Chondrocyte (in vitro differentiated cells): Measurements from ENCODE around the gene UPK3BL2. TPM values are rescaled to one million over a fixed set of nuclear protein-coding genes. Genes with fewer than 3 reads are reported as not detected.
"Not testable (repeated sequence)": the region's sequence is repeated elsewhere in the genome, so short reads cannot be mapped to it uniquely, and the experiment has no call there.

Experiments used
- DNase-seq: peaks from one replicate; pipeline ENCODE4 v3.0.0; 2021; ENCODE audit warnings: mixed read lengths, low spot score
- H3K27ac Mint-ChIP-seq: one replicate; pipeline ENCODE4 v1.8.0; 2021; ENCODE audit warnings: mild to moderate bottlenecking, moderate library complexity, mixed read lengths; ENCODE audit not compliant: unreplicated experiment
- H3K27me3 Mint-ChIP-seq: 2 replicates; pipeline ENCODE4 v1.8.0; 2021; ENCODE audit warnings: low read depth, mixed read lengths
- H3K36me3 Mint-ChIP-seq: 2 replicates; pipeline ENCODE4 v1.8.0; 2021; ENCODE audit warnings: low read depth, mixed read lengths
- H3K4me1 Mint-ChIP-seq: 2 replicates; pipeline ENCODE4 v1.8.0; 2021; ENCODE audit warnings: low read depth, mild to moderate bottlenecking, mixed read lengths
- H3K4me3 Mint-ChIP-seq: one replicate; pipeline ENCODE4 v1.8.0; 2021; ENCODE audit warnings: mild to moderate bottlenecking, moderate library complexity, mixed read lengths; ENCODE audit not compliant: unreplicated experiment
- H3K9me3 Mint-ChIP-seq: 2 replicates; pipeline ENCODE4 v1.8.0; 2021; ENCODE audit warnings: low read depth, mixed read lengths
- total RNA-seq: library from RNA; stranded (reverse); gene quantifications from 3 replicates; pipeline ENCODE4 v1.2.1, GENCODE V29; 2021

The UPK3BL2 gene
- total RNA-seq, 1 donor from 2014 or later = 3.3 TPM

GRCh38 chr7:102510575-102510974 is 32.9 kb downstream of the UPK3BL2 start:
- not testable (repeated sequence) for H3K27me3 Mint-ChIP-seq, H3K9me3 Mint-ChIP-seq, H3K27ac Mint-ChIP-seq, H3K4me1 Mint-ChIP-seq, H3K4me3 Mint-ChIP-seq, H3K36me3 Mint-ChIP-seq, DNase-seq

DNA sequence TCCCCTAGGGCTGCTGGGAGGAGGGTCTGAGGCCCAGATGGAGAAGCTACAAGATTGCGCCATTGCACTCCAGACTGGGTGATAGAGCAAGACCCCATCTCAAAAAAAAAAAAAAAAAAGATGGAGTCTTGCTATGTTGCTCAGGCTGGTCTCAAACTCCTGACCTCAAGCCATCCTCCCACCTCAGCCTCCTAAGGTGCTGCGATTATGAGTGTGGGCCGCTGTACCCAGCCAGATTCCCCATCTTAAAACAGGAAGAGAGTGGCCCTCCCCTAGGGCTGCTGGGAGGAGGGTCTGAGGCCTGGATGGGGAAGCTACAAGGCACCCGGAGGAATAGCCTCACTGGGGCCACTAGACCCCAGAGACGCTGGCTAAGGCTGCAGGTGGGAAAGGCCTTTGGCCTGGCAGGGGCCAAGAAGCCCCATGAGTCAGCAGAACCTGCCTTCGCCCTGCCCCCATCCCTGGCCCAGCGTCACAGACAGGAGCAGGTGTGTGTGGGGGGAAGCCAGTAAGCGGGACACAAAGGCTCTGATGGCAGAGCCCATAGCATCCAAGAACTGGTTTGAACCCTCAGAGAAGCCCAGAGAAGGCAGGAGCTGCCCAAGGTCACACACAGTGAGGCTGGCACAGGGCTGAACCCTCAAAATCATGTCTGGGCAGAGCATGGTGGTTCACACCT is 35.9 kb downstream of the UPK3BL2 start:
- not testable (repeated sequence) for H3K36me3 Mint-ChIP-seq, H3K9me3 Mint-ChIP-seq, H3K4me3 Mint-ChIP-seq, H3K27me3 Mint-ChIP-seq, H3K27ac Mint-ChIP-seq, H3K4me1 Mint-ChIP-seq, DNase-seq

GRCh38 chr7:102505298-102506185 is 38.0 kb downstream of the UPK3BL2 start:
- not testable (repeated sequence) for H3K36me3 Mint-ChIP-seq, H3K4me1 Mint-ChIP-seq, DNase-seq, H3K27ac Mint-ChIP-seq, H3K9me3 Mint-ChIP-seq, H3K4me3 Mint-ChIP-seq, H3K27me3 Mint-ChIP-seq

DNA sequence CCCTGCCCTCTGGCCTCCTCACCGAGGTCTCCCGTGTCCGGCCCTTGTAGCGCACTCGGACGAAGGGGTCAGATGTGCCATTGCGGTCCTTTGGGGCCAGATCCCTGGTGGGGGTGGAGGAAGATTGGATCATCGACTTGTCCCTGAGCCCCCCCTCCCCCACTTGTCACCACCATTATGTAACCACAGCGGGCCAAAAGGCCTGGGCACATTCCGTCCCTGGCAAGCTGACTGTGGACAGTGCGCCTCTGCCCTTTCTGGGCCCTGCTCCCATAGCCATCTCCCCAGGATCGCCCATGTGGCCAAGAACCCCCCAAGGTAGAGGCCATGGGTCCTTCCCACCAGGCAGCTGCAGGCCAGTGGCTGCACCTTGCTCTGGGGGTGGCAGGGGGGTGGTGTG is 40.4 kb downstream of the UPK3BL2 start:
- H3K4me1 Mint-ChIP-seq, H3K27me3 Mint-ChIP-seq, DNase-seq, H3K9me3 Mint-ChIP-seq, H3K4me3 Mint-ChIP-seq, H3K27ac Mint-ChIP-seq, H3K36me3 Mint-ChIP-seq: not testable (repeated sequence)

GRCh38 chr7:102498321-102498720 is 45.2 kb downstream of the UPK3BL2 start:
- not testable (repeated sequence) for DNase-seq, H3K36me3 Mint-ChIP-seq, H3K4me3 Mint-ChIP-seq, H3K9me3 Mint-ChIP-seq, H3K4me1 Mint-ChIP-seq, H3K27me3 Mint-ChIP-seq, H3K27ac Mint-ChIP-seq

DNA sequence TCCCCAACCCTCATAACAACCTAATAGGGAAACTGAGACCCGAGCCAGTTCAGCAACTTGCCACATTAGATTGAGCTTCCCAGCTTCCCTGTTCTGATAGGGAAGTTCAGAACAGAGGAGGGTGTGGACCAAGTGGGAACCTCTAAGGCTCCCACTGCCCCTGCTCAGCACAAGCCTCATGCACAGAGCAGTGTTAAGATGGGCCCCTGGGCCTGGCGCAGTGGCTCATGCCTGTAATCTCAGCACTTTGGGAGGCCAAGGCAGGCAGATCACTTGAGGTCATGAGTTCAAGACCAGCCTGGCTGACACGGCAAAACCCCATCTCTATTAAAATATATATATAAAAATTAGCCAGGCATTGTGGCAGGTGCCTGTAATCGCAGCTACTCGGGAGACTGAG is 46.2 kb downstream of the UPK3BL2 start:
- not testable (repeated sequence) for H3K27me3 Mint-ChIP-seq, H3K4me1 Mint-ChIP-seq, DNase-seq, H3K4me3 Mint-ChIP-seq, H3K27ac Mint-ChIP-seq, H3K9me3 Mint-ChIP-seq, H3K36me3 Mint-ChIP-seq

DNA sequence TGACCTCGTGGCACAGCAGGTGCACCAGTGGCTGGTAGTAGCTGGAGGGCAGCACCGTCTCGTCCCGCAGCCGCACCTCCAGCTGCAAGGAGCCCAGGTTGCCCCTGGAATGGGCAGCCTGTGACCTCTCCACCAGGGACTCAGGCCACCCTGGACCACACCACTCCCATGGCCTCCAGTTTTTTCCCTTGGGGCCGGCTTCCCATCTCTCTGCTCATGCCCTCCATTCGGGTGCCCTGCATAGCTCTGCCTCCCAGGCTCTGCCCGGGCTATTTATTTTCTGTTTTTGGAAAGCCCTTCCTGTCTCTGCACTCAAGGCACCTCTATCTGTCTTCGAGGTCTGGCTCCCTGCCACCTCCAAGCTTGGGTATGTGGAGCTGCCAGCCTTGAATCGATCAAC is 46.6 kb downstream of the UPK3BL2 start:
- DNase-seq, H3K27me3 Mint-ChIP-seq, H3K4me1 Mint-ChIP-seq, H3K9me3 Mint-ChIP-seq, H3K4me3 Mint-ChIP-seq, H3K36me3 Mint-ChIP-seq, H3K27ac Mint-ChIP-seq: not testable (repeated sequence)

DNA sequence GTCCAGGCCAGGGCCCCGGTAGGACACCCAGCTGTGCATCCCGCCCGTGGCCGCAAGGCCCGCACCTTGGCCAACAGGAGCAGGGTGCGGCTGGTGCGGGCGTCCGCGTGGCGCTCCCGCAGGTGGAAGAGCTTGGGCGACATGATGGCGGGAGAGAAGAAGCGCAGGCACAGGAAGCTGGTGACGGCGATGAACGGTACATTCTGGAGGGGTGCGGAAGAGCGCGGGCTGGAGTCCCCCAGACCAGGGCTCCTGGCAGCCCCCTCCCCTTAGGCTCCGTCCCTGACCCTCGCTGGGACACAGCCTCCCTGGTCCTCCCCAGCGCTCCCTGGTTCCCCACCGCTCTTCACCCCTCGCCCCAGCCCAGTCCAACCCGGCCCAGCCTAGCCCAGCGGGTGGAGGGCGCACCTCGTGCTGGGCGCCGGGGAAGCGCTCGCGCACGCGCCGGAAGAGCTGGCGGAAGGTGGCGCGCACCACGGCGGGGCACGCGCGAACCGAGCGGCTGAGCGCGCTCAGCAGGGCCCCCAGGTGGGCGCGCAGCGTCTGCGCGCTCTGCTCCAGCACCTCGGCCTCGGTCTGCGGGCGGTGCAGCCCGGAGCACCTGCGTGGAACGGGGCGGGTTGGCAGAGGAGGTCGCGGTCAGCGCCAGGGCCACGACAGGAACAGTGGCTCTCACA is 48.9 kb downstream of the UPK3BL2 start:
- DNase-seq = not testable (repeated sequence)

DNA sequence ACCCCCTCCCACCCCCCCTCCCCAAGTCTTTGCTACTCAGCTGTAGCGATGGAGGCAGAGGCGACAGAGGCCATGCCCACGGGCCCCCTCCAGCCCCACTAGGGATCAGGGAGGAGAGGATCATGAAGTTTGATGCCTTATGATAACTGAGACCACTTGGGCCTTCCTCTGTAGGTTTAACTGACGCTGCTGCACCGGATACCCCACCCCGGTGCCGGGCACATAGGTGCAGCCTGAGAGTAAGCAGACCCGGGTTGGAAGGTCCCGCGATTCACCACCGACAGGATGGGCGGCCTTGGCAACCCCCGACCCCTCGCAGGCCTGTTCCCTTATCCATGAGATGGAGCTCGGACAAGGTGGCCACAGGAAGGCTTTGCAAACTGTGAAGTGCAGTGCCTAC is 49.5 kb downstream of the UPK3BL2 start:
- H3K27me3 Mint-ChIP-seq, H3K4me1 Mint-ChIP-seq, H3K9me3 Mint-ChIP-seq, DNase-seq, H3K4me3 Mint-ChIP-seq, H3K36me3 Mint-ChIP-seq, H3K27ac Mint-ChIP-seq: not testable (repeated sequence)

More for the DNA sequence above, 48.9 kb downstream of the UPK3BL2 start:
- H3K27me3 Mint-ChIP-seq, H3K4me1 Mint-ChIP-seq, H3K9me3 Mint-ChIP-seq, H3K27ac Mint-ChIP-seq, H3K4me3 Mint-ChIP-seq, H3K36me3 Mint-ChIP-seq: not testable (repeated sequence)

DNA sequence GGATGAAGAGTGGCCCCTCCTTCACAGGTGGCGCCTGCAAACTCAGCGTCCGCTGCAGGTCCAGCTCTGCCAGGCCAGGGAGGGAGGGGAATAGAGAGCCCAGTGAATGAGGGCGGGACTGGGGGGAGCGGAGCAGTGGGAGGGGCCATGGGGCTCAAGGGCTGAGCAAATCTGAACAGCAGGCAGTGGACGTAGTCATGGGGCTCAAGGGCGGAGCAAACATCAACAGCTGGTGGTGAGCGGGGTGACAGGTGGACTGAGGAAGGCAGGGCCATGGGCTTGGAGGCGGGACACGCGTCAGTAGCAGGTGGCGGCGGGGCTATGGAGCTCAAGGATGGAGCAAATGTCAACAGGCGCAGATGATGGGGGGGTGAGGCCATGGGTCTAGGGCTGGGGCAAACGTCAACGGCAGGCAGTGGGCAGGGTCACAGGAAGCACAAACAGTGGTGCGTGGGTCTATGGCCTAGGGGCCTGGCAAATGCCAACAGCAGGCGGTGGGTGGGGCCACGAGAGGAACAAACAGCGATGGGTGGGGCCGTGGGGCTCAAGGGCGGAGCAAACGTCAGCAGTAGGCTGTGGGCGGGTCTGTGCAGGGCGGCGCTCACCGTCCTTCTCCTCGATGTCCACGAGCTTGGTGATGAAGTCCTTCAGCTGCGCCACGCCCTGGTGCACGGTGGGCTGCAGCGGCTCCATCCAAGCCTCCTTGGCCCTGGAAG is 50.1 kb downstream of the UPK3BL2 start:
- H3K36me3 Mint-ChIP-seq, H3K27ac Mint-ChIP-seq, H3K9me3 Mint-ChIP-seq, H3K4me1 Mint-ChIP-seq, DNase-seq, H3K27me3 Mint-ChIP-seq, H3K4me3 Mint-ChIP-seq: not testable (repeated sequence)

GRCh38 chr7:102490529-102491075 is 52.9 kb downstream of the UPK3BL2 start:
- not testable (repeated sequence) for H3K36me3 Mint-ChIP-seq, H3K9me3 Mint-ChIP-seq, H3K27ac Mint-ChIP-seq, H3K27me3 Mint-ChIP-seq, H3K4me3 Mint-ChIP-seq, H3K4me1 Mint-ChIP-seq
- peak; percentile 37 for DNase-seq
